ENCODE data around the gene TMEM39B.
"Not testable (repeated sequence)": the region's sequence is repeated elsewhere in the genome, so short reads cannot be mapped to it uniquely, and the experiment has no call there.

The TMEM39B gene

GRCh38 chr1:32113436-32113835, 40.7 kb downstream of the TMEM39B start:
- DNase-seq = not testable (repeated sequence)

- no peak for DNase-seq
Observed at GRCh38 chr1:32114420-32114819, 41.7 kb downstream of the TMEM39B start.

GRCh38 chr1:32115496-32115895, 42.8 kb downstream of the TMEM39B start:
- DNase-seq = no peak

GRCh38 chr1:32116531-32116930, 43.8 kb downstream of the TMEM39B start:
- DNase-seq = no peak

- DNase-seq = no peak
Observed at GRCh38 chr1:32122151-32122550, 49.4 kb downstream of the TMEM39B start.

GRCh38 chr1:32123361-32123760, 50.6 kb downstream of the TMEM39B start:
- DNase-seq = not testable (repeated sequence)

GRCh38 chr1:32125313-32125712, 52.6 kb downstream of the TMEM39B start:
- DNase-seq = peak; percentile 24

GRCh38 chr1:32126770-32127169, 54.0 kb downstream of the TMEM39B start:
- no peak for DNase-seq

- no peak for DNase-seq
Observed at GRCh38 chr1:32127409-32128198, 54.9 kb downstream of the TMEM39B start.

- DNase-seq = no peak
Observed at GRCh38 chr1:32128479-32128878, 55.7 kb downstream of the TMEM39B start.

GRCh38 chr1:32128964-32129363, 56.2 kb downstream of the TMEM39B start:
- DNase-seq = no peak

GRCh38 chr1:32133950-32134280, 61.2 kb downstream of the TMEM39B start:
- not testable (repeated sequence) for DNase-seq

- DNase-seq = no peak
Observed at GRCh38 chr1:32137111-32137510, 64.4 kb downstream of the TMEM39B start.

- no peak for DNase-seq
Observed at GRCh38 chr1:32138965-32139364, 66.2 kb downstream of the TMEM39B start.

GRCh38 chr1:32142446-32143301, 69.9 kb downstream of the TMEM39B start:
- peak; percentile 22 for DNase-seq

- DNase-seq = not testable (repeated sequence)
Observed at GRCh38 chr1:32143302-32143695, 70.6 kb downstream of the TMEM39B start.

- no peak for DNase-seq
Observed at GRCh38 chr1:32144033-32144432, 71.3 kb downstream of the TMEM39B start.

GRCh38 chr1:32147799-32148198, 75.1 kb downstream of the TMEM39B start:
- not testable (repeated sequence) for DNase-seq

GRCh38 chr1:32150847-32151246, 78.1 kb downstream of the TMEM39B start:
- no peak for DNase-seq

GRCh38 chr1:32151319-32151787, 78.6 kb downstream of the TMEM39B start:
- peak; percentile 87 for DNase-seq

All from NCI-H82 (cell line).